HG02678 (cell line): ENCODE measurements around the gene NXPE3.

Experiments used
- ATAC-seq: cut with Tn5 transposase; IDR thresholded peaks from one replicate; pipeline ENCODE4 v1.9.1; 2021; ENCODE audit warnings: mild to moderate bottlenecking, moderate library complexity; ENCODE audit not compliant: unreplicated experiment

NXPE3 gene

GRCh38 chr3:101827211-101828174, 48.5 kb downstream of the NXPE3 start:
- peak; percentile 89 for ATAC-seq

GRCh38 chr3:101828276-101828675, 49.3 kb downstream of the NXPE3 start:
- no peak for ATAC-seq

GRCh38 chr3:101828691-101829436, 49.9 kb downstream of the NXPE3 start:
- ATAC-seq, result peak; percentile 46

GRCh38 chr3:101829437-101829830, 50.4 kb downstream of the NXPE3 start:
- ATAC-seq, result no peak

GRCh38 chr3:101829874-101830273, 50.9 kb downstream of the NXPE3 start:
- peak; percentile 17 for ATAC-seq

- no peak for ATAC-seq
Measured at GRCh38 chr3:101833446-101833974, 54.5 kb downstream of the NXPE3 start.

- no peak for ATAC-seq
Measured at GRCh38 chr3:101835676-101836075, 56.7 kb downstream of the NXPE3 start.

- no peak for ATAC-seq
Measured at GRCh38 chr3:101836160-101836559, 57.1 kb downstream of the NXPE3 start.

GRCh38 chr3:101836652-101837598, 57.9 kb downstream of the NXPE3 start:
- ATAC-seq, result peak; percentile 37

- no peak for ATAC-seq
Measured at GRCh38 chr3:101838691-101839090, 59.7 kb downstream of the NXPE3 start.

GRCh38 chr3:101840066-101840465, 61.1 kb downstream of the NXPE3 start:
- no peak for ATAC-seq

GRCh38 chr3:101842245-101842934, 63.4 kb downstream of the NXPE3 start:
- no peak for ATAC-seq

GRCh38 chr3:101842935-101843330, 63.9 kb downstream of the NXPE3 start:
- no peak for ATAC-seq

GRCh38 chr3:101845425-101845824, 66.4 kb downstream of the NXPE3 start:
- no peak for ATAC-seq

GRCh38 chr3:101846709-101847108, 67.7 kb downstream of the NXPE3 start:
- no peak for ATAC-seq

GRCh38 chr3:101847328-101847727, 68.3 kb downstream of the NXPE3 start:
- no peak for ATAC-seq

GRCh38 chr3:101848326-101848725, 69.3 kb downstream of the NXPE3 start:
- ATAC-seq, result no peak

GRCh38 chr3:101848754-101849713, 70.0 kb downstream of the NXPE3 start, which contains the start of gene NFKBIZ:
TSS of gene NFKBIZ (plus strand) at chr3:101849514. CDS start at chr3:101849629, 115 bp downstream.
- ATAC-seq, result peak; percentile 75
